HuH-7 (cell line): ENCODE results near the gene MEIOB.

Source experiments
- DNase-seq: peaks from one replicate; pipeline ENCODE4 v3.0.0; 2011; ENCODE audit warnings: low spot score

The MEIOB gene

GRCh38 chr16:1828645-1829410, 43.1 kb downstream of the MEIOB start:
- DNase-seq, result peak; percentile 56

GRCh38 chr16:1826691-1827573, 45.0 kb downstream of the MEIOB start, which contains the start of the genes FAHD1 and HAGH:
Gene FAHD1, plus strand, starts transcription at chr16:1827206. Its CDS starts 33 bp downstream, at chr16:1827239.
Gene HAGH, minus strand, starts transcription at chr16:1826825. Its CDS starts 38 bp downstream, at chr16:1826787.
- DNase-seq, result peak; percentile 100

GRCh38 chr16:1825864-1826690, 45.9 kb downstream of the MEIOB start:
- DNase-seq, result peak; percentile 35

GRCh38 chr16:1825381-1825863, 46.5 kb downstream of the MEIOB start:
- no peak for DNase-seq

GRCh38 chr16:1823821-1824220, 48.1 kb downstream of the MEIOB start:
- peak; percentile 57 for DNase-seq

GRCh38 chr16:1822801-1823200, 49.2 kb downstream of the MEIOB start:
- no peak for DNase-seq

GRCh38 chr16:1821861-1822611, 49.9 kb downstream of the MEIOB start:
- DNase-seq, result no peak

GRCh38 chr16:1820946-1821290, 51.0 kb downstream of the MEIOB start:
- DNase-seq, result no peak

- no peak for DNase-seq
Measured at GRCh38 chr16:1820096-1820945, 51.6 kb downstream of the MEIOB start.

- DNase-seq, result no peak
Measured at GRCh38 chr16:1819611-1820010, 52.4 kb downstream of the MEIOB start.

- DNase-seq, result no peak
Measured at GRCh38 chr16:1818873-1819525, 53.0 kb downstream of the MEIOB start.

- DNase-seq, result no peak
Measured at GRCh38 chr16:1818204-1818872, 53.6 kb downstream of the MEIOB start.

- DNase-seq, result no peak
Measured at GRCh38 chr16:1817716-1818115, 54.2 kb downstream of the MEIOB start.

- no peak for DNase-seq
Measured at GRCh38 chr16:1817276-1817589, 54.7 kb downstream of the MEIOB start.

GRCh38 chr16:1816396-1817275, 55.3 kb downstream of the MEIOB start:
- no peak for DNase-seq

- DNase-seq, result no peak
Measured at GRCh38 chr16:1815461-1815860, 56.5 kb downstream of the MEIOB start.

- DNase-seq, result peak; percentile 80
Measured at GRCh38 chr16:1812732-1813163, 59.2 kb downstream of the MEIOB start.

- no peak for DNase-seq
Measured at GRCh38 chr16:1810536-1810935, 61.4 kb downstream of the MEIOB start.
